Brain microvascular endothelial cell (primary cell): ENCODE measurements around the gene SKA1.
"Not testable (repeated sequence)": the region's sequence is repeated elsewhere in the genome, so short reads cannot be mapped to it uniquely, and the experiment has no call there.

Source experiments
- DNase-seq: peaks from one replicate; pipeline ENCODE4 v3.0.0-alpha.2; 2020
- H3K27ac ChIP-seq: fragments of 250-450 bp; sonication (Bioruptor Pico); 2 replicates; pipeline ENCODE4 v1.5.1; 2020; ENCODE audit warnings: mild to moderate bottlenecking, moderate library complexity
- H3K27me3 ChIP-seq: fragments of 250-450 bp; sonication (Bioruptor Pico); replicated peaks from 2 replicates; pipeline ENCODE4 v1.5.1; 2020; ENCODE audit warnings: mild to moderate bottlenecking
- H3K36me3 ChIP-seq: fragments of 250-450 bp; sonication (Bioruptor Pico); replicated peaks from 2 replicates; pipeline ENCODE4 v1.5.1; 2020; ENCODE audit warnings: mild to moderate bottlenecking
- H3K4me3 ChIP-seq: 2 replicates; pipeline ENCODE4 v1.5.1; 2011; ENCODE audit warnings: low read depth, mild to moderate bottlenecking, control low read depth, low read length, moderate library complexity
- CTCF ChIP-seq: IDR thresholded peaks from 2 replicates; pipeline ENCODE4 v1.5.1; 2011; ENCODE audit warnings: low read depth, mild to moderate bottlenecking, moderate library complexity, low read length, control low read depth, inconsistent platforms; ENCODE audit errors: missing control alignments
- in situ Hi-C: cut with HindIII; loops from 2 replicates; pipeline ENCODE4 v1.10.0; 2017; ENCODE audit warnings: low sequenced_read_pairs, low pct_ligation_motif_present

SKA1 gene

GRCh38 chr18:50410894-50411293 is 36.0 kb downstream of the SKA1 start:
- no peak overlapping the region for H3K27ac ChIP-seq
- in situ Hi-C loops = no loop called here
- no peak overlapping the region for H3K4me3 ChIP-seq
- no peaks in the 10 kb centered on the region for H3K27me3 ChIP-seq
- peak; percentile 26 for DNase-seq
- H3K36me3 ChIP-seq = no peaks in the 10 kb centered on the region
- no peak for TF ChIP-seq CTCF

GRCh38 chr18:50416832-50417231 is 42.0 kb downstream of the SKA1 start:
- H3K27ac ChIP-seq, H3K36me3 ChIP-seq, DNase-seq, in situ Hi-C loops, H3K27me3 ChIP-seq, H3K4me3 ChIP-seq: not testable (repeated sequence)

GRCh38 chr18:50417705-50418104 is 42.9 kb downstream of the SKA1 start:
- H3K27me3 ChIP-seq, H3K4me3 ChIP-seq, in situ Hi-C loops, H3K36me3 ChIP-seq, DNase-seq, H3K27ac ChIP-seq: not testable (repeated sequence)

- Histone ChIP-seq H3K36me3 (no peaks in the 10 kb centered on the region), H3K27ac (no peak overlapping the region), H3K27me3 (no peaks in the 10 kb centered on the region), H3K4me3 (no peak overlapping the region)
- TF ChIP-seq CTCF = no peak
- in situ Hi-C loops = no loop called here
- DNase-seq = no peak
These were observed 43.8 kb downstream of the SKA1 start for GRCh38 chr18:50418650-50419049.

GRCh38 chr18:50422286-50422898 is 47.5 kb downstream of the SKA1 start:
- no peak overlapping the region for H3K27ac ChIP-seq
- no peak for TF ChIP-seq CTCF
- in situ Hi-C loops = no loop called here
- no peaks in the 10 kb centered on the region for H3K27me3 ChIP-seq
- no peak for DNase-seq
- H3K36me3 ChIP-seq = no peaks in the 10 kb centered on the region
- H3K4me3 ChIP-seq = no peak overlapping the region

GRCh38 chr18:50424877-50425690 is 50.2 kb downstream of the SKA1 start:
- no peak for TF ChIP-seq CTCF
- DNase-seq = peak; percentile 60
- in situ Hi-C loops = no loop called here
- H3K36me3 ChIP-seq = no peaks in the 10 kb centered on the region
- no peak overlapping the region for H3K4me3 ChIP-seq
- no peaks in the 10 kb centered on the region for H3K27me3 ChIP-seq
- peak overlapping the region; percentile 22 for H3K27ac ChIP-seq
